Lung microvascular endothelial cell (primary cell): ENCODE measurements around the gene SRL. TPM values are rescaled to one million over a fixed set of nuclear protein-coding genes. Genes with fewer than 3 reads are reported as not detected.
"Not testable (repeated sequence)": the region's sequence is repeated elsewhere in the genome, so short reads cannot be mapped to it uniquely, and the experiment has no call there.

Experiments
- DNase-seq, 2 donors: peaks; one replicate each; pipeline versions ENCODE4 v3.0.0 to v3.0.0-alpha.2; 2010; ENCODE audit warnings: low read depth in 2 of 2
- total RNA-seq: library from RNA; depleted of rRNA; stranded (reverse); fragments of >200 nt; gene quantifications from 2 replicates; pipeline ENCODE4 v1.2.1, GENCODE V29; 2014

The SRL gene
- total RNA-seq, 1 donor from 2014 or later, result 0.20 TPM

GRCh38 chr16:4261557-4262172 lies 19.8 kb upstream of the SRL start:
- DNase-seq, result peak; percentile 60 to 62

GRCh38 chr16:4260360-4260759 lies 18.5 kb upstream of the SRL start:
- DNase-seq, result no peak

- no peak for DNase-seq
These were observed 16.0 kb upstream of the SRL start for GRCh38 chr16:4257646-4258556.

GRCh38 chr16:4253394-4254150 lies 11.7 kb upstream of the SRL start:
- DNase-seq, result peak; percentile 100

- not testable (repeated sequence) for DNase-seq
These were observed 11.1 kb upstream of the SRL start for GRCh38 chr16:4253012-4253393.

- DNase-seq, result no peak
These were observed 7.8 kb upstream of the SRL start for GRCh38 chr16:4249530-4250308.

GRCh38 chr16:4247460-4247784 lies 5.5 kb upstream of the SRL start:
- no peak for DNase-seq

GRCh38 chr16:4246777-4247459 lies 5.0 kb upstream of the SRL start:
- DNase-seq, result no peak

- no peak for DNase-seq
These were observed 3.4 kb upstream of the SRL start for GRCh38 chr16:4245077-4245791.

- no peak for DNase-seq
These were observed 2.6 kb upstream of the SRL start for GRCh38 chr16:4244254-4245076.

GRCh38 chr16:4241258-4241927 lies 487 bp downstream of the SRL start:
- no peak for DNase-seq

- DNase-seq, result no peak
These were observed 1.3 kb downstream of the SRL start for GRCh38 chr16:4240624-4241023.

GRCh38 chr16:4239682-4240175 lies 2.2 kb downstream of the SRL start:
- DNase-seq, result no peak

GRCh38 chr16:4239020-4239419 lies 2.9 kb downstream of the SRL start:
- peak in 1 of 2 donors; percentile 35 for DNase-seq

GRCh38 chr16:4233431-4233830 lies 8.4 kb downstream of the SRL start:
- DNase-seq, result no peak

GRCh38 chr16:4232541-4233386 lies 9.1 kb downstream of the SRL start:
- no peak for DNase-seq

GRCh38 chr16:4231886-4232285 lies 10.0 kb downstream of the SRL start:
- DNase-seq, result no peak

- DNase-seq, result no peak
These were observed 10.5 kb downstream of the SRL start for GRCh38 chr16:4231367-4231766.
